Measurements from ENCODE around the gene SNTB2. TPM values are rescaled to one million over a fixed set of nuclear protein-coding genes. Genes with fewer than 3 reads are reported as not detected.
A peak's percentile ranks its signal among the peaks of the same experiment; 100 is the strongest.

SNTB2 gene
- total RNA-seq, 8 experiments from 2014 or later = 4.7 to 34.7 (median 9.2) TPM

DNA sequence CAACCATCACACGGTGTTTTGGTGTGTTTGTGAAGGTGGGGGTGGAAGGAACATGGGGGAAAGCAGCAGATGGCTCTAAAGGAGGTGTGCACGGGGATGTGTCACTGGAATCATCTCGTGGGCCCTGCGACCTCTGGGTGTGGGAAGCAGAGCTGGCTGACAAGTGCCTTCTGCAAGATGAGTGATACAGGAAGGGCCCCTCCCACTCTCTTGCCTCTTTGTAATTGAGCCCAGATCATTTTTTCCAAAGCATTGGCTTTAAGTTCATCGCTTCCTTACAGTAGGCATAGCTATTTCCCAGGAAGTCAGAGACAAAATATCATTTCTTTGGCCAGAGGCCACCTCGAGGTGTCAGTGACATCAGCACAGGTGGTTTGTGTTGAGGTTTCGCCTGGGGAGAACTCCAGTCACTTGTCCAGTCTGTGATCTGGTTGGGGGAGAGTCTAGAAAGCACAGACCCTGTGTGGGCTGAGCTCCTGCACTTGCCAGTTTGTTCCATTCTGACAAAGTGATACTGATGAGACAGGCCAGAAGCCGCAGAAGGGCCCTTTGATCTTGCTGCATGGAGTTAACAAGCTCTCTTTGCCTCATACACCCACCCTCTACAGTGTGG, 20.6 kb upstream of the SNTB2 start:
- peaks cover 11 to 13% of the 10 kb centered on the region in 2 donors for H3K4me1 ChIP-seq (replicated peaks in 1 of 2)
- WGBS, 10 experiments = 7 to 100% (median 70%) methylated on average over 1 to 7 of the region's 8 CpGs; no CpG with 5 or more reads in 4 of the 10 experiments
- H3K4me3 ChIP-seq = no peak overlapping the region
- in situ Hi-C loops (cut with MboI; ENCODE audit: low pct_unique_long_range_greater_than_20kb in 2 of 9, low sequenced_read_pairs in 9 of 9, unreplicated experiment in 9 of 9) = loop anchor here in 4 of 9 experiments (25.0 kb wide), 1 partner anchor 121 kb away; no protein-coding TSS in a partner anchor
- ATAC-seq (replicated peaks in 6 of 8) = peak in 6 of 8 experiments; percentile 55 to 93 (median 86)
- H3K27ac ChIP-seq = peak overlapping the region; percentile 55 to 71

- ATAC-seq (replicated peaks in 6 of 8) = no peak
Observed at GRCh38 chr16:69166946-69167930, 19.7 kb upstream of the SNTB2 start.

GRCh38 chr16:69169051-69169450, 17.9 kb upstream of the SNTB2 start:
- 68 to 100% (median 96%) methylated on average over 2 to 4 of the region's 4 CpGs; no CpG with 5 or more reads in 3 of the 10 experiments for WGBS, 10 experiments
- in situ Hi-C loops (cut with MboI; ENCODE audit: low pct_unique_long_range_greater_than_20kb in 2 of 9, low sequenced_read_pairs in 9 of 9, unreplicated experiment in 9 of 9) = loop anchor here in 4 of 9 experiments (25.0 kb wide), 1 partner anchor 118 kb away; no protein-coding TSS in a partner anchor
- Histone ChIP-seq H3K27ac (no peak overlapping the region), H3K4me3 (no peak overlapping the region), H3K4me1 (replicated peaks in 1 of 2) (peaks cover 11 to 13% of the 10 kb centered on the region in 2 donors)
- no peak for ATAC-seq (replicated peaks in 6 of 8)

More at GRCh38 chr16:69166946-69167930, 19.7 kb upstream of the SNTB2 start:
- Histone ChIP-seq H3K27ac (no peak overlapping the region), H3K4me3 (no peak overlapping the region), H3K4me1 (replicated peaks in 1 of 2) (peaks cover 11 to 13% of the 10 kb centered on the region in 2 donors)
- WGBS, 10 experiments = 66 to 100% (median 94%) methylated on average over 3 to 7 of the region's 7 CpGs; no CpG with 5 or more reads in 1 of the 10 experiments
- in situ Hi-C loops (cut with MboI; ENCODE audit: low pct_unique_long_range_greater_than_20kb in 2 of 9, low sequenced_read_pairs in 9 of 9, unreplicated experiment in 9 of 9) = loop anchor here in 4 of 9 experiments (25.0 kb wide), 1 partner anchor 120 kb away; no protein-coding TSS in a partner anchor

GRCh38 chr16:69169607-69170352, 17.2 kb upstream of the SNTB2 start:
- Histone ChIP-seq H3K4me1 (replicated peaks in 1 of 2) (peaks cover 11 to 13% of the 10 kb centered on the region in 2 donors), H3K27ac (no peak overlapping the region), H3K4me3 (no peak overlapping the region)
- in situ Hi-C loops (cut with MboI; ENCODE audit: low pct_unique_long_range_greater_than_20kb in 2 of 9, low sequenced_read_pairs in 9 of 9, unreplicated experiment in 9 of 9) = loop anchor here in 4 of 9 experiments (25.0 kb wide), 1 partner anchor 118 kb away; no protein-coding TSS in a partner anchor
- no peak for ATAC-seq (replicated peaks in 6 of 8)
- WGBS, 10 experiments = 80 to 100% (median 90%) methylated on average over 3 to 5 of the region's 6 CpGs; no CpG with 5 or more reads in 2 of the 10 experiments

DNA sequence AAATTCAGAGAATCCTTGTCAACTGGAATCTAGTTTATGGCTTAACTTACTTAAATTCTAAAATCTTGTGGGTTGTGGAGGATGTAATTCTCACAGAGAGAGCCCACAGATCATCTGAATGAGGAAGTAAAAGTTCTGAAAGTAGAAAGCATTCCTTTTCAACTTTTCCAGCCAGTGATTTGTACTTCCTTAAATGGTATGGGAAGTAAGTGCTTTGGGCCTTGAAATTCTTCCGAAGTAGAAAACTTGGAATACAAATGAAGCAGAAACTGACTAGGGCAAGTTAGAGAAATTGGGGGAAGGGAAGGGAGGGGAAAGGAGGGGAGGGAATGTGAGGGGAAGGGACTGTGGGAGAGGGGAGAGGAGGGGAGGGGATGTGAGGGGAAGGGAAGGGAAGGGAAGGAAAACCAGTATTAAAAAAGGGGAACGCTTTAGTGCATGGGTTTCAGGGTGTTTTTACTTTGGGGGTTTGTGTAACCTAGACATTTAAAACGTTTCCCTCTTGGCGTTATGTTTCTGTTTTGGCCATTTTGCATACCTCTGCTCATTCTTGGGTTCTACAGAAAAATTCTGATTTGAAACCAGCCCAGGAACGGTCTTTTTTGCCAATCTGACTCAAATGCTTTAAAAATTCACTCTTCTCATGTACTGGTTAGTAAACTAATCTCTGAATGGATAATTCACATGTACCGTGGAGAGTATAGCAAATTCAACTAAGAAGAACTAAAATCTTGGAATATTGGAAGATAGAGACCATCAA, 15.5 kb upstream of the SNTB2 start:
- no peak for ATAC-seq (replicated peaks in 6 of 8)
- Histone ChIP-seq H3K4me1 (replicated peaks in 1 of 2) (peaks cover 0 to under 1% of the 10 kb centered on the region in 2 donors), H3K27ac (no peak overlapping the region), H3K4me3 (no peak overlapping the region)
- WGBS, 10 experiments = 17 to 83% (median 57%) methylated on average over 1 to 5 of the region's 6 CpGs; no CpG with 5 or more reads in 2 of the 10 experiments
- in situ Hi-C loops (cut with MboI; ENCODE audit: low pct_unique_long_range_greater_than_20kb in 2 of 9, low sequenced_read_pairs in 9 of 9, unreplicated experiment in 9 of 9) = loop anchor here in 4 of 9 experiments (25.0 kb wide), 1 partner anchor 116 kb away; no protein-coding TSS in a partner anchor

GRCh38 chr16:69176033-69176800, 10.7 kb upstream of the SNTB2 start:
- ATAC-seq (replicated peaks in 6 of 8) = peak in 1 of 8 experiments; percentile 8
- Histone ChIP-seq H3K4me1 (replicated peaks in 1 of 2) (peaks cover 0 to 24% of the 10 kb centered on the region in 2 donors), H3K27ac (no peak overlapping the region), H3K4me3 (no peak overlapping the region)
- 69 to 100% (median 93%) methylated on average over 1 to 3 of the region's 4 CpGs; no CpG with 5 or more reads in 3 of the 10 experiments for WGBS, 10 experiments
- in situ Hi-C loops (cut with MboI; ENCODE audit: low pct_unique_long_range_greater_than_20kb in 2 of 9, low sequenced_read_pairs in 9 of 9, unreplicated experiment in 9 of 9) = loop anchor here in 1 of 9 experiments (25.0 kb wide), 1 partner anchor 111 kb away; no protein-coding TSS in a partner anchor

GRCh38 chr16:69179328-69180010, 7.5 kb upstream of the SNTB2 start:
- H3K27ac ChIP-seq = peak overlapping the region; percentile 63 to 75
- H3K4me3 ChIP-seq = no peak overlapping the region
- peaks cover 0 to 34% of the 10 kb centered on the region in 2 donors for H3K4me1 ChIP-seq (replicated peaks in 1 of 2)
- in situ Hi-C loops (cut with MboI; ENCODE audit: low pct_unique_long_range_greater_than_20kb in 2 of 9, low sequenced_read_pairs in 9 of 9, unreplicated experiment in 9 of 9) = loop anchor here in 1 of 9 experiments (25.0 kb wide), 1 partner anchor 108 kb away; no protein-coding TSS in a partner anchor
- ATAC-seq (replicated peaks in 6 of 8) = peak in 5 of 8 experiments; percentile 29 to 68 (median 57)
- WGBS, 10 experiments = 0 to 92% (median 47%) methylated on average over 1 to 6 of the region's 6 CpGs; no CpG with 5 or more reads in 1 of the 10 experiments

- in situ Hi-C loops (cut with MboI; ENCODE audit: low pct_unique_long_range_greater_than_20kb in 2 of 9, low sequenced_read_pairs in 9 of 9, unreplicated experiment in 9 of 9) = loop anchor here in 1 of 9 experiments (25.0 kb wide), 1 partner anchor 107 kb away; no protein-coding TSS in a partner anchor
- Histone ChIP-seq H3K4me3 (no peak overlapping the region), H3K4me1 (replicated peaks in 1 of 2) (peaks cover 0 to 34% of the 10 kb centered on the region in 2 donors), H3K27ac (peak overlapping the region; percentile 63 to 75)
- ATAC-seq (replicated peaks in 6 of 8) = no peak
Observed at GRCh38 chr16:69180011-69180338, 7.0 kb upstream of the SNTB2 start.

GRCh38 chr16:69182730-69183416, 4.1 kb upstream of the SNTB2 start:
- no peak overlapping the region for H3K4me3 ChIP-seq
- 47 to 100% (median 63%) methylated on average over 1 to 9 of the region's 10 CpGs; no CpG with 5 or more reads in 1 of the 10 experiments for WGBS, 10 experiments
- peaks cover 4 to 37% of the 10 kb centered on the region in 2 donors for H3K4me1 ChIP-seq (replicated peaks in 1 of 2)
- no peak for ATAC-seq (replicated peaks in 6 of 8)
- in situ Hi-C loops (cut with MboI; ENCODE audit: low pct_unique_long_range_greater_than_20kb in 2 of 9, low sequenced_read_pairs in 9 of 9, unreplicated experiment in 9 of 9) = loop anchor here in 1 of 9 experiments (25.0 kb wide), 1 partner anchor 104 kb away; no protein-coding TSS in a partner anchor
- no peak overlapping the region for H3K27ac ChIP-seq
